GM12801 (cell line): ENCODE measurements around the gene RAB15.

Experiments
- CTCF ChIP-seq: IDR thresholded peaks from one replicate; pipeline ENCODE4 v1.5.1; 2011; ENCODE audit warnings: control low read depth; ENCODE audit not compliant: insufficient read length; ENCODE audit errors: extremely low read depth

RAB15 gene

GRCh38 chr14:64942531-64943111 is 29.5 kb downstream of the RAB15 start, which contains the start of gene GPX2:
Gene GPX2, minus strand, starts transcription at chr14:64942745. Its CDS starts 19 bp downstream, at chr14:64942726.
- TF ChIP-seq CTCF, result no peak

GRCh38 chr14:64940336-64940910 is 31.7 kb downstream of the RAB15 start:
- TF ChIP-seq CTCF, result no peak

GRCh38 chr14:64939817-64940190 is 32.3 kb downstream of the RAB15 start:
- no peak for TF ChIP-seq CTCF

- TF ChIP-seq CTCF, result no peak
These were observed 32.9 kb downstream of the RAB15 start for GRCh38 chr14:64938972-64939816.

- no peak for TF ChIP-seq CTCF
These were observed 34.3 kb downstream of the RAB15 start for GRCh38 chr14:64937821-64938193.

- TF ChIP-seq CTCF, result no peak
These were observed 34.8 kb downstream of the RAB15 start for GRCh38 chr14:64937171-64937820.

GRCh38 chr14:64935508-64935907 is 36.6 kb downstream of the RAB15 start:
- no peak for TF ChIP-seq CTCF
